Neuronal stem cell (in vitro differentiated cells): ENCODE results near the gene SHC1.
"Not testable (repeated sequence)": the region's sequence is repeated elsewhere in the genome, so short reads cannot be mapped to it uniquely, and the experiment has no call there.

Experiments used
- DNase-seq: peaks from one replicate; pipeline ENCODE4 v3.0.0-alpha.2; 2013; ENCODE audit warnings: low spot score
- H2AFZ ChIP-seq: one replicate; pipeline ENCODE4 v1.6.1; 2013; ENCODE audit warnings: mild to moderate bottlenecking, low read length, inconsistent platforms
- H2AK5ac ChIP-seq: 2 replicates; pipeline ENCODE4 v1.6.1; 2013; ENCODE audit warnings: low read depth, mild to moderate bottlenecking, inconsistent platforms, low read length, moderate library complexity, mixed read lengths
- H2BK120ac ChIP-seq: 2 replicates; pipeline ENCODE4 v1.6.1; 2013; ENCODE audit warnings: low read depth, mild to moderate bottlenecking, inconsistent platforms, low read length, moderate library complexity, mixed read lengths
- H2BK12ac ChIP-seq: one replicate; pipeline ENCODE4 v1.6.1; 2013; ENCODE audit warnings: low read length, inconsistent platforms
- H2BK15ac ChIP-seq: 2 replicates; pipeline ENCODE4 v1.6.1; 2013; ENCODE audit warnings: mild to moderate bottlenecking, low read length, inconsistent platforms, mixed read lengths
- H2BK5ac ChIP-seq: one replicate; pipeline ENCODE4 v1.6.1; 2013; ENCODE audit warnings: inconsistent platforms, mild to moderate bottlenecking, low read length, moderate library complexity
- H3K14ac ChIP-seq: one replicate; pipeline ENCODE4 v1.6.1; 2013; ENCODE audit warnings: low read length, inconsistent platforms
- H3K18ac ChIP-seq: 2 replicates; pipeline ENCODE4 v1.6.1; 2013; ENCODE audit warnings: low read length, inconsistent platforms
- H3K23ac ChIP-seq: 2 replicates; pipeline ENCODE4 v1.6.1; 2013; ENCODE audit warnings: low read depth, mild to moderate bottlenecking, mixed read lengths, low read length, inconsistent platforms; ENCODE audit not compliant: poor library complexity
- H3K27ac ChIP-seq: replicated peaks from 3 replicates; pipeline ENCODE4 v1.5.1; 2013; ENCODE audit warnings: low read length, inconsistent platforms
- H3K27me3 ChIP-seq, 3 experiments: 2 replicates each; pipeline ENCODE4 v1.6.1; 2013; ENCODE audit warnings: low read length in 3 of 3, mild to moderate bottlenecking in 2 of 3, inconsistent platforms in 1 of 3, low read depth in 1 of 3, mixed read lengths in 1 of 3, moderate library complexity in 1 of 3; ENCODE audit not compliant: control insufficient read depth in 3 of 3, insufficient read depth in 3 of 3
- H3K36me3 ChIP-seq, 2 donors: replicated peaks in 1 of 2; 2 replicates each; pipeline ENCODE4 v1.6.1; 2013; ENCODE audit warnings: low read length in 2 of 2; ENCODE audit not compliant: control insufficient read depth in 2 of 2, insufficient read depth in 2 of 2
- H3K4ac ChIP-seq: 2 replicates; pipeline ENCODE4 v1.6.1; 2013; ENCODE audit warnings: inconsistent platforms, mild to moderate bottlenecking, low read length, moderate library complexity
- H3K4me1 ChIP-seq, 2 donors: 1 replicate in 1 of 2; 2 replicates in 1 of 2; pipeline ENCODE4 v1.6.1; 2013; ENCODE audit warnings: low read length in 2 of 2, low read depth in 1 of 2; ENCODE audit not compliant: control insufficient read depth in 2 of 2, insufficient read depth in 1 of 2
- H3K4me2 ChIP-seq: one replicate; pipeline ENCODE4 v1.6.1; 2013; ENCODE audit warnings: mild to moderate bottlenecking, low read length, inconsistent platforms; ENCODE audit not compliant: insufficient read depth, poor library complexity, severe bottlenecking
- H3K4me3 ChIP-seq, 2 donors: 2 replicates each; pipeline ENCODE4 v1.5.1; 2013; ENCODE audit warnings: low read length in 2 of 2, mild to moderate bottlenecking in 2 of 2, inconsistent platforms in 1 of 2, moderate library complexity in 1 of 2
- H3K79me1 ChIP-seq: one replicate; pipeline ENCODE4 v1.6.1; 2013; ENCODE audit warnings: low read depth, mild to moderate bottlenecking, inconsistent platforms, low read length, moderate library complexity
- H3K9ac ChIP-seq: one replicate; pipeline ENCODE4 v1.6.1; 2013; ENCODE audit warnings: mild to moderate bottlenecking, low read depth, low read length, inconsistent platforms; ENCODE audit not compliant: poor library complexity
- H3K9me3 ChIP-seq, 2 donors: replicated peaks in 1 of 2; 2 replicates each; pipeline versions ENCODE3 to v1.6.1; 2013; ENCODE audit warnings: low read length in 2 of 2, mild to moderate bottlenecking in 2 of 2, inconsistent platforms in 1 of 2, low read depth in 1 of 2, mixed read lengths in 1 of 2, moderate library complexity in 1 of 2; ENCODE audit not compliant: control insufficient read depth in 2 of 2, insufficient read depth in 1 of 2
- H4K8ac ChIP-seq: one replicate; pipeline ENCODE4 v1.6.1; 2013; ENCODE audit warnings: low read depth, mild to moderate bottlenecking, inconsistent platforms, low read length, moderate library complexity
- H4K91ac ChIP-seq: one replicate; pipeline ENCODE4 v1.6.1; 2013; ENCODE audit warnings: low read length, low read depth, mild to moderate bottlenecking, inconsistent platforms; ENCODE audit not compliant: poor library complexity
- WGBS, 2 donors: extraction: QIAGEN DNeasy Blood & Tissue Kit; methylation state at CpG; one replicate each; pipeline ENCODE4 v1.1.7; 2013; ENCODE audit warnings: missing lambda C conversion rate in 2 of 2, mixed read lengths in 1 of 2; ENCODE audit not compliant: insufficient read length in 2 of 2, insufficient replicate concordance in 1 of 2; ENCODE audit errors: extremely low coverage in 2 of 2; 5-methylcytosine and 5-hydroxymethylcytosine counted together

Gene SHC1

DNA sequence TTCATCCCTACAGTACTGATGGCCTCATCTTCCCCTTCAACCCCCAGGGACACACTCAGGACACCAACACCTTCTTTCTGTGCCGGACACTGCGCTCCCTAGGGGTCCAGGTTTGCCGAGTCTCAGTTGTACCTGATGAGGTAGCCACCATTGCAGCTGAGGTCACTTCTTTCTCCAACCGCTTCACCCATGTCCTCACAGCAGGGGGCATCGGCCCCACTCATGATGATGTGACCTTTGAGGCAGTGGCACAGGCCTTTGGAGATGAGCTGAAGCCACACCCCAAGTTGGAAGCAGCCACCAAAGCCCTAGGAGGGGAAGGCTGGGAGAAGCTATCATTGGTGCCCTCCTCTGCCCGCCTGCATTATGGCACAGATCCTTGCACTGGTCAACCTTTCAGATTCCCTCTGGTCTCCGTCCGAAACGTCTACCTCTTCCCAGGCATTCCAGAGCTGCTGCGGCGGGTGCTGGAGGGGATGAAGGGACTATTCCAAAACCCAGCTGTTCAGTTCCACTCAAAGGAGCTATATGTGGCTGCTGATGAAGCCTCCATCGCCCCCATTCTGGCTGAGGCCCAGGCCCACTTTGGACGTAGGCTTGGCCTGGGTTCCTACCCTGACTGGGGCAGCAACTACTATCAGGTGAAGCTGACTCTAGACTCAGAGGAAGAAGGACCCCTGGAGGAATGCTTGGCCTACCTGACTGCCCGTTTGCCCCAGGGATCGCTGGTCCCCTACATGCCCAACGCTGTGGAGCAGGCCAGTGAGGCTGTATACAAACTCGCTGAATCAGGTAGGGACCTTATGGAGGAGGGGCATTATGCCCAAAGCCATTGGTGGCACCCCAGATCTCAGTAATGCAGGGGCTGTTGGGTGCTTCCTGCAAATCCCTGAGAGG lies 17.8 kb upstream of the SHC1 start:
- Histone ChIP-seq H3K23ac (no peak overlapping the region), H3K4me3 (no peak overlapping the region), H2BK5ac (no peak overlapping the region), H2BK15ac (no peak overlapping the region), H2BK12ac (no peak overlapping the region), H4K8ac (no peak overlapping the region), H3K9me3 (no peaks in the 10 kb centered on the region), H2BK120ac (no peak overlapping the region), H3K4me2 (no peak overlapping the region), H3K79me1 (peaks cover 12% of the 10 kb centered on the region), H4K91ac (no peak overlapping the region), H2AK5ac (no peak overlapping the region), H3K27ac (no peak overlapping the region), H3K36me3 (peaks cover 37 to 70% of the 10 kb centered on the region in 2 donors), H3K18ac (no peak overlapping the region), H3K27me3 (no peaks in the 10 kb centered on the region), H3K4me1 (peaks cover 5 to 10% of the 10 kb centered on the region in 2 donors), H3K14ac (no peak overlapping the region), H3K4ac (no peak overlapping the region), H3K9ac (no peak overlapping the region), H2AFZ (no peak overlapping the region)
- DNase-seq, result no peak
- no CpG with 5 or more reads among the region's 17 CpGs for WGBS, 2 donors

GRCh38 chr1:154987326-154987725 lies 16.8 kb upstream of the SHC1 start:
- Histone ChIP-seq H2AFZ (no peak overlapping the region), H4K91ac (no peak overlapping the region), H4K8ac (no peak overlapping the region), H3K79me1 (peaks cover 12% of the 10 kb centered on the region), H3K27me3 (no peaks in the 10 kb centered on the region), H3K27ac (no peak overlapping the region), H3K23ac (no peak overlapping the region), H3K4me2 (no peak overlapping the region), H3K9ac (no peak overlapping the region), H2BK12ac (no peak overlapping the region), H3K4ac (no peak overlapping the region), H2AK5ac (no peak overlapping the region), H3K9me3 (no peaks in the 10 kb centered on the region), H3K4me1 (peaks cover 1 to 5% of the 10 kb centered on the region in 2 donors), H3K4me3 (no peak overlapping the region), H3K36me3 (peaks cover 32 to 61% of the 10 kb centered on the region in 2 donors), H3K14ac (no peak overlapping the region), H2BK5ac (no peak overlapping the region), H2BK120ac (no peak overlapping the region), H3K18ac (no peak overlapping the region), H2BK15ac (no peak overlapping the region)
- no peak for DNase-seq
- WGBS, 2 donors, result no CpG with 5 or more reads among the region's 6 CpGs

DNA sequence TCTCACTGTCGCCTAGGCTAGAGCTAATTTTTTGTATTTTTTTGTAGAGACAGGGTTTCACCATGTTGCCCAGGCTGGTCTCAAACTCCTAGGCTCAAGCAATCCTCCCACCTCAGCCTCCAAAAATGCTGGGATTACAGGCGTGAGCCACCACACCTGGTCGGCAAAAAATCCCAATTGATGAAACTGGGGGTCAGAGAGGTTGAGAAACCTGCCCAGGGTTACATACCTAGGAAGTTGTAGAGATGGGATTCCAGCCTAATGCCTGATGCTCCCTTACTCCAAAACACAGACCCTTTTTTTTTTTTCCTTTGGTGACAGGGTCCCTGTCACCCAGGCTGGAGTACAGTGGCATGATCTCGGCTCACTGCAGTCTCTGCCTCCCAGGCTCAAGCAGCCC lies 16.2 kb upstream of the SHC1 start:
- H3K4me2 ChIP-seq, H2BK5ac ChIP-seq, H2BK15ac ChIP-seq, H3K27ac ChIP-seq, H3K4ac ChIP-seq, H2AFZ ChIP-seq, H3K27me3 ChIP-seq, H3K14ac ChIP-seq, H2AK5ac ChIP-seq, H2BK120ac ChIP-seq, H2BK12ac ChIP-seq, H3K4me1 ChIP-seq, H3K9me3 ChIP-seq, DNase-seq, H4K91ac ChIP-seq, H3K4me3 ChIP-seq, H4K8ac ChIP-seq, H3K23ac ChIP-seq, H3K9ac ChIP-seq, H3K18ac ChIP-seq: not testable (repeated sequence)
- peaks cover 12% of the 10 kb centered on the region for H3K79me1 ChIP-seq
- no CpG with 5 or more reads among the region's 4 CpGs for WGBS, 2 donors
- H3K36me3 ChIP-seq, result peaks cover 32 to 60% of the 10 kb centered on the region in 2 donors

DNA sequence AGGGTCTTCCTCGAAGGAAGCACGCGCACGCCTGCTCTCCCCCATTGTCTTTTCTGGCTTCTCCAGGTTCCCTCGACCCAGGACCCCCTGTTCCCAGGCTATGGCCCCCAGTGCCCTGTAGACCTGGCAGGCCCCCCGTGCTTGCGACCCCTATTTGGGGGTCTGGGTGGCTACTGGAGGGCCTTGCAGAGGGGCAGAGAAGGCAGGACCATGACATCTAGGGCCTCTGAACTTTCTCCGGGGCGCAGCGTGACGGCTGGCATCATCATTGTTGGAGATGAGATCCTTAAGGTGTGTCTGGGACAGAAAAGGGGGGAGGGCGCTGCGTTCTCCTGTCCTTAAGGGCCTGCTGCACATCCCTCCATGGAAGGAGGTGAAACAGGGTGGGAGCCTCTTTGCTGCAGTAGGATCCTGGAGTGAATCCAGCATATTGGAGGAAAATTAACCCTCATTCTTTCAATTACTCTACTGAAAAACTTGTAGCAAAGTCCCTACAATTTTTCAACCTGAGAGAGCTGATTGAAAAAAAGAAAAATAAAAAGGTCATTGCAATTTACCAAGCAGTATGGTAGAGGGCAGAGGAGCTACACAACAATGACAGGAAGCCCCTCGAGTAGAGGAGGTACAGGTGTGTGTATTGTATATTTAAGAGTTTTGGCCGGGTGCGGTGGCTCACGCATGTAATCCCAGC lies 13.4 kb upstream of the SHC1 start:
- no peaks in the 10 kb centered on the region for H3K9me3 ChIP-seq
- DNase-seq, result no peak
- H2AFZ ChIP-seq, result peak overlapping the region; percentile 55
- peaks cover 1 to 5% of the 10 kb centered on the region in 2 donors for H3K4me1 ChIP-seq
- no peaks in the 10 kb centered on the region for H3K27me3 ChIP-seq
- H2BK120ac ChIP-seq, result no peak overlapping the region
- no peak overlapping the region for H4K8ac ChIP-seq
- peak overlapping the region; percentile 73 to 89 for H3K4me3 ChIP-seq
- no peak overlapping the region for H3K27ac ChIP-seq
- no peak overlapping the region for H4K91ac ChIP-seq
- H3K36me3 ChIP-seq, result peaks cover 22 to 62% of the 10 kb centered on the region in 2 donors
- no peak overlapping the region for H2BK12ac ChIP-seq
- peak overlapping the region; percentile 11 for H3K23ac ChIP-seq
- H3K79me1 ChIP-seq, result peaks cover 12% of the 10 kb centered on the region
- H3K4ac ChIP-seq, result peak overlapping the region; percentile 26
- H2BK5ac ChIP-seq, result no peak overlapping the region
- H2AK5ac ChIP-seq, result peak overlapping the region; percentile 59
- no peak overlapping the region for H3K18ac ChIP-seq
- H3K4me2 ChIP-seq, result peak overlapping the region; percentile 84
- peak overlapping the region; percentile 82 for H3K9ac ChIP-seq
- no CpG with 5 or more reads among the region's 17 CpGs for WGBS, 2 donors
- no peak overlapping the region for H3K14ac ChIP-seq
- H2BK15ac ChIP-seq, result no peak overlapping the region
